Epithelial cell of prostate (primary cell): ENCODE measurements around the gene LUZP2.

Source experiments
- DNase-seq: peaks from one replicate; pipeline ENCODE4 v3.0.0-alpha.2; 2011; ENCODE audit warnings: low read depth, low spot score
- H3K27ac ChIP-seq: fragments of 450-650 bp; 2 replicates; pipeline ENCODE4 v1.5.1; 2017; ENCODE audit warnings: mild to moderate bottlenecking

Gene LUZP2

DNA sequence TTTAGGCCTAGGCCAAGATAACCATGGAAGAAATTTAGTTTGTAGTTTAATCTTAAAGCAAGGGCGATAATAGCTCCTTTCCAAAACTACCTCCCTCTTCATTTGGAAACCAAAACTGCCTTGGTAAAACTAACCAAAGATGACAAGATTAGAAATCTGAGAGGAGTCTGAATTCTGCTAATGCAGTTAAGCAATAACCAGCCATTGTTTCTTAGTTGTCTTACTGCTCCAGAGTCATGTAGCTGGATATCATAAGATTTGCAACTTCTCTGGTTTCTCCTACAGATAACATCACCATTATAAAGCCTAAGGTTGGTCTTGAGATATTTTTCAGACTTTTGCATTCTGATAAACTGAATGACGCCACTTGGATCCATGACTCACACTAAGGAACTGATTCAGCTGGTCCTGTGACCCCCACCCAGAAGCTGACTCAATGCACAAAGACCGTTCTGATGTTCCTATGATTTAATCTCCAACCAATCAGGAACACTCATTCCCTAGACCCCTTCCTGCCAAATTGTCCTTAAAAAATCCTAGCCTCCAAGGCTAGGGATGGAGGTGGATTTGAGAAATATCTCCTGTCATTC is 200.8 kb downstream of the LUZP2 start:
- DNase-seq: no peak
- no peak overlapping the region for H3K27ac ChIP-seq

DNA sequence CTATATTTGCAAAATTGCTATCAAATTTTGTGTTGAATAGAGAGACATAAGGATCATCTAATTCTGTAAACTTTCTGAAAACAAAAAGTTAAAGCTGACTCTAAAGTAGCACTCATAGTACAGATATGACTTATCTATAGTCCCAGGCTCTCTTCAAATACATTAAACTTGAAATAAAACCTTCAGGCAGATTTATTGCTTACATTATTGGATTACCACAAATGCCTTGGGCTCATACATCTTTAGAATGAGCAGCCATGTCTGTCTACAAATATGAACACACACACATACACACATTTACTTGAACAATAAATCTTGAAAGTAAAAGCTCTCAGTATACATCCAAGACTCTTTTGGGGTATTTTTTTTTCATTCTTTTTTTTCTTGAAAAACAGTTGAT is 207.9 kb downstream of the LUZP2 start:
- no peak overlapping the region for H3K27ac ChIP-seq
- DNase-seq: no peak

DNA sequence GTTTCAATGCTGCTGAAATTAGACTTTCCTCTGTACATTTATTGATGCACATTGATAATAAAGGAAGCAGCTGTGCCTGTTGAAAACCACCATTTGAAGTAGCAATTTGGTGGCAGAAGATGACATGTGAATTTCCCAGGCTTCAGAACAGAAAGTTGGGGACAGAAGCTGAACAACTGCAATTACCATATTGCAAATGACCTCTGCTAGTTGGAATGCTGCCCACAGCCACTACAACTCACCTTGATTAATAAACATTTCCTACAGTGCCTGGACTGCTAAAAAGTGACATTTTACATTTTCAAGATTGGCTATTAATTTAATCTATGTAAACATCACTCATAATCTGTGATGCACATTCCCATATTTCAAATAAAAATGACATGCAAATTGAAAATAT is 208.6 kb downstream of the LUZP2 start:
- H3K27ac ChIP-seq: no peak overlapping the region
- no peak for DNase-seq

DNA sequence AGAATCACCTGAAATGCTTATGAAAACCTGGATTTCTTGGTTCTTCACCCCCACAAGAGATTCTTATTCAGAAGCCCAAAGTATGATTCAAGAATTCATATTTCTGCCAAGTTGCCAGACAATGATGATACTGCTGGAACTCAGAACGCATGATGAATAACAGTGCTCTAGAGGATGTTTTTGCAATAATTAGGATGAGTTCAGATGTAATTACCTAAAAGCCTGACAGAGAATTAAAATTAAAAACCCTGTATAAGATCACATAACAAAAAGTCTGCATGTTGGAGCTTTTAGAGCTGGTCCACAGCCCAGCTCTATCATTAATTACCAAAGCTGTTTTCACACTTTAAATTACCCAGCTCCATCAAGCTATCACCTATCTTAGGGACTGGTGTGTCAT is 211.8 kb downstream of the LUZP2 start:
- DNase-seq: no peak
- no peak overlapping the region for H3K27ac ChIP-seq

DNA sequence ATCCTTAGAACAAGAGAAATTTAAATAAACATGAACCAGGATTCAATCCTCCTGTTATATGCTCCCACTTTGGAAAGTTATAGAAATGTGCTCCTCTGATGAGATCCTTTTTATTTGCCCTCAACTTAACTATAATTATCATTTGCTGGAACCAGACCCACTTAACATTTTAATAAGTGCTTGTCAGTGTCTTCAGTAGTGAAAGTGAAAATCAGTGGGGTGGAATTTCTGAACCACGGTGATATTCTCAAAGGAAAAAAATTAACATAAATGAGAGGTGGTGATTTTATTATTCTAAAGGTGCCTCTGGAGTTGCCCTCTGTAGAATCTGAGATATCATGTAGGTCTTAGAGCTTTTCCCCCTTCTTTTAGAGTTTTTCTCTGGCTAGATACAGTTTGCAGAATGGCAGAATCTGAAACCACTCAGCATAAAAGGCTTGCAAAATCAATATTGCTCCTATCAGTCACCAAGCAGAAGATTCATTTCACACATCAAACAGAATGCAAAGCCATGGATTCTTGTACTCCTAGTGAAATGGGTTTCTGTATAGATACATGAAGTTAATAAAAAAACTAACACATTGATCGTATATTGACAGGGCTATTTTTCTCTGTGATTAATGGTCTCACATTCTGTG is 213.2 kb downstream of the LUZP2 start:
- no peak overlapping the region for H3K27ac ChIP-seq
- no peak for DNase-seq

DNA sequence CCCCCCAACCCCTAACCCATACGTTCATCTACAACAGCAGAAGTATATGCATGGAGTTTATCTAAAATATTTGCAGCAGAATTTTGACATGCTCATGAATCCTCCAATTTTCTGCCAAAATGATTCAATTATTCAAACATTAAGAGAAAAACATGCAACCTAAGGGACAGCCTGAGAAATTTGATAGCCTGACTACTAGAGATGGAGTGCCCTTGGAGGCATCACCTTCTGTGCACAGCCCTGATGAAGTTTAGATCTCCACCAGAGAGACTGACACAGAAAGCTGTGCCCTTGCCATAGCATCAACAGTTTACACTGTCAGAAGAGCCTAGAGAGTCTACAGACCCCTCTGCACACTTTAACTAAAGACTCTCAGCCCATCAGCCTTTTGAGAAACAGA is 217.7 kb downstream of the LUZP2 start:
- DNase-seq: no peak

DNA sequence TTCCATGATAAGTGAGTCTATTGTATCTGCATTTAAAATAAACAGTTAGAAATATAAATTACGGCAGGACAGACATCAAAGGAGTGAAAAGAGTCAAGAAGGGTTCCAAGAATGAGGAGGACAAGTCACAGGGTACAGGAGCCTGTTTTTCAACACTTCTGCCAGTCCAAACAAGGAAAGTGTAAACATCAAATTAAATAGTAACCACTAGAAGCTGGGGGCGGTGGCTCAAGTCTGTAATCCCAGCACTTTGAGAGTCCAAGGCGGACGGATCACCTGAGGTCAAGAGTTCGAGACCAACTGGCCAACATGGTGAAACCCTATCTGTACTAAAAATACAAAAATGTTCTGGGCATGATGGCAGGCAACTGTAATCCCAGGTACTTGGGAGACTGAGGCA is 219.6 kb downstream of the LUZP2 start:
- H3K27ac ChIP-seq: no peak overlapping the region
- DNase-seq: no peak

More for the DNA sequence above, 217.7 kb downstream of the LUZP2 start:
- H3K27ac ChIP-seq: no peak overlapping the region

DNA sequence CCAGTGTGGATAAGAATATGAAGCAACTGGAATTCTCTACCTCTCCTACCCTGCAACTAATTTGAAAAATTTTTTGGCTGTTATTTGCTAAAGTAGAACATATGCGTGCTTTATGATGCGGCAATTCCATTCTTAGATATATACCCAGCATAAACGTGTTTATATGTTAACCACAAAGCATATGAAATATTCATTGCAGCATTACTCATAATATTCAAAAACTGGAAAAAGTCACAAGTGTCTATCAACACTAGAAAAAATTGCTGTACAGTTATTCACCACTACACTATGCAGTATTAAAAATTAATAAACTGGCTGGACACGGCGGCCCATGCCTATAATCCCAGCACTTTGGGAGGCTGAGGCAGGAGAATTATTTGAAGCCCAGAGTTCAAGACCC is 226.4 kb downstream of the LUZP2 start:
- H3K27ac ChIP-seq: no peak overlapping the region
- DNase-seq: no peak

DNA sequence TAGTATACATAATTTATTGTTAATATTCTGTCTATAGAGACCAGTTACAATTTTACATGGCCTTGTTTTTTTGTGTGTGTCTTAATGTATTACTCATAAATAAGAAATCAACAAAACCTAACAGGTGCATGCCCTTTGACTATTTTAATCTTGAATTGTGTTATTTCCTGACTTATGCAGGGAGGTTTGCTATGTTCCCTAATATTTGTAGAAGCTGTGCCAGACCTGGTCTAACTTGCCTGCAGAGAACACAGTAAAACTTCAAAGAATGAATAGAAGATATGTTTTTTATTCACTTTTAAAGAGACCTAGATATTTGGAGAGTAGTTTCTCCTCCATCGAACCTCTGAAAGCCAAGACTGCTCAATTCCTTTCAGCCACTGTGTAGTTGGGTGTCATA is 234.7 kb downstream of the LUZP2 start:
- DNase-seq: no peak
- H3K27ac ChIP-seq: no peak overlapping the region

DNA sequence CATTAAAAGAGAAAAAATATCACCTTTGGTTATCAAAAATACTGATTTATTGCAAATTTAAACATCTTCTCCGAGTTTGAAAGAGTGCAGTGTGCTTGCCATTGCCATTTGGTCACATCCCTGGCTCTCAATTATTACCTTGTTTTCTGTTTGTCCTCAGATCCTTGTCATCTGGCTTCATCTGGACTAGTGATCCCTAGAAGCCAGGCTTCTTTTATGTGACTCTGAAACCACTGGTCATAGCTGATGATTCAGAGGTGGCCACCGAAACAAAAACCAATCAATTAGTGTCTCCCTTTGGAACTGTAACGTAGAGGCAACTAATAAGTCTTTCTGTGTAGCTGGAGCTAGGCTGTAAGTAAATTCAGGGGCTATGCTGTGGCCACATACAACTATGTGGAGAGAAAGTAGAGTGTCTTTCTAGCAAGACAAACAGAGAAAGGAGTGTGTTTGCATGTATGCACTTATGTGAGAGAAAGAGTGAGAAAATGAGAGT is 237.9 kb downstream of the LUZP2 start:
- no peak overlapping the region for H3K27ac ChIP-seq
- DNase-seq: no peak

DNA sequence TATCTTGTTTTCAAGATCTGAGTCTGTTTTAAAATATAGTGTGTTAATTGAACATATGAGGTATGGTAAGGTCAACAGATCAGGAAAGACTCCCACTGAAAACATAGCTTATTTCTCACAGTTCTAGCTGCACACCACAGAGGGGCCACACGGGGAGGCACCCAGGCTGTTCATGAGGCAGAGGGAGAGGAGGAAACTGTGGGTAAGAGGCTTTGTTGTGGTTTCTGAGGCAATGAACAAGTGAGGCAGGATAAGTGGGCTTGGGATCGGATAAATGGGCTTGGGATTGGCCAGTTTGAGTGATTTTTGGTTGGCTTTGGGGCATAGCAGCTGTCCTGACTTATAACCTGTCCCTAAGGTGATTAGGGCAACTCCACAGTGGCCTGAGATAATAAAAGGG is 242.1 kb downstream of the LUZP2 start:
- H3K27ac ChIP-seq: no peak overlapping the region

DNA sequence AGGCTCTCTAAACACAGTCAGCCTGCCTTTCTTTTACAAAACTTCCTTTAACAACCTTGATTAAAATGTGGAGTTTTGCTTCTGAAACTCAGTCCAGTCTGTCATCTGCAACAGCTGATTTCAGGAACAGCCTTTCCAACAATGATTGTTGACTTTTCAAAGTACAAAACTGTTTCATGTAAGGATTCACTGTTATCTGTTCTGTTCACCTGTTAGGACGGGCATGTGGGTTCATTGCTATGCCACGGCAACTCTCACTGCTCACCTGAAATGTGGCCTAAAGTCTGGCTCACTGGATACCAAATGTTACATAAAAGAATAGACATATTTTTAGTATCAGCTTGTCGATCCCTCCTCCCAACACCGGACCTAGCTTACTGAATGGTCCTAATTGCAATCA is 242.8 kb downstream of the LUZP2 start:
- no peak for DNase-seq
- H3K27ac ChIP-seq: no peak overlapping the region

More for the DNA sequence above, 242.1 kb downstream of the LUZP2 start:
- DNase-seq: no peak

DNA sequence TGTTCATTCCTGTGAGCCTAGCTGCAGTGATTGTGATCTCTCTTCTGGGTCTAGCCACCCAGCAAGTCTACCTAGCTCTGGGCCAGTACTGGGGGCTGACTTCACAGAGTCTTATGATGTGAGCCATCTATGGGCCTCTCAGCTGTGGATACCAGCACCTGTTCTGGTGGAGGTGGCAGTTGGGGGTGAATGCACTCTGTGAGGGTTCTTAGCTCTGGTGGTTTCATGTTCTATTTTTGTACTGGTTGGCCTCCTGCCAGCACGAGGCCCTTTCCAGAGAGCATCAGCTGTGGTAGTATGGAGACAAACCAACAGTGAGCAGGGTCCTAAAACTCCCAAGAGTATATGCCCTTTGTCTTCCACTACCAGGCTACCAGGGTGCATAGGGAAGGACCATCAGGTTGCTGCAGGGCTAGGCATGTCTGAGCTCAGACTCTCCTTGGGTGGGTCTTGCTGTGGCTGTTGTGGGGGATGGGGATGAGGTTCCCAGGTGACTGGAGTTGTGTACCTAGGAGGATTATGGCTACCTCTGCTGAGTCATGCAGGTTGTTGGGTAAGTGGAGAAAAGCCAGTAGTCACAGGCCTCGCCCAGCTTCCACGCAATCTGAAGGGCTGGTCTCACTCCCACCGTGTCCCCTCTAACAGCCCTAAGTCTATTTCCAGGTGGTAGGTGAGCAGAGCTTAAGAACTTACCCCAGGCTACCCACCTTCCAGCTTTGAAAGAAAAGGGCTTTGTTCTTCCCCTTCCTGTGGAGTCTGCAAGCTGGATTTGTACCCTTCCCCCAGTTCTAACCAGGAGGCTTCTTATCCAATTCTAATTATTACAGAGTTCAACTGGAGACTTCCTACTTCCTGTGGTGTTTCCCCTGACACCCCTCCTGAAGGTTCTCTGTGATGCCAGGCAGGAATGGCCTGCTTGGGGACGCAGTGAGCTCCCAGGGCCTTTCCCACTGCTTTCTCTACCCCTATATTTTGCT is 250.7 kb downstream of the LUZP2 start:
- no peak overlapping the region for H3K27ac ChIP-seq
- DNase-seq: no peak

DNA sequence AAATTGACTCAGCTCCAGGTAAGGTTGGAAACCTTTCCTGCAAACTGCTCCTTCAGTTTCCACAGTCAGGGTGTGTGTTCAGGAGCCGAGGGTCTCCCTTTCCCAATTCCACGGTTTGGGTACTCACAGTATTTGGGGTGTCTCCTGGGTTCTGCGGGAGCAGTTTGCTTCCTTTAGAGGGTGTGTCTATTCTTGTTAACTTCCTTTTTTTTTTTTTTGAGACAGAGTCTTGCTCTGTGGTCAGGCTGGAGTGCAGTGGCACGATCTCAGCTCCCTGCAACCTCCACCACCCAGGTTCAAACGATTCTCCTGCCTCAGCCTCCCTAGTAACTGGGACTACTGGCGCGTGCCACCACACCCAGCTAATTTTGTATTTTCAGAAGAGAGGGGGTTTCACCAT is 251.4 kb downstream of the LUZP2 start:
- DNase-seq: no peak
- H3K27ac ChIP-seq: no peak overlapping the region

DNA sequence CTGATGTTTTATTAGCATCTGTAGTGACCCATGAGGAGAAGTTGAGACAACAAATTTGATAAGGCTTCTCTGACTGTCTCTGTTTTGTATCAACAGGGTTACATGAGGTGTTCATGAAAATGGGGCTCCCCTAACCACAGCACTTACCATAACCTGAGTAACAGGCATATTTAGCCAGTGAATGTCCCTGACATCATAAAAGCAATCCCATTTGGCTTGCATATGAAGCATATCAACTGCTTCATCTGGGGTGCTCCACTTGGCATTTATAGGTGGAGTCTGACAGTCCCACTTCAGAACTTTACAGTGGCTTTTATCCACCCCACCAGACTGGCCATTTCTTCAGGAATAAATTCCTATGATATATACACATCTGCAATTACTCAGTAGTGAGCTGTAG is 257.6 kb downstream of the LUZP2 start:
- DNase-seq: peak; percentile 5
- H3K27ac ChIP-seq: no peak overlapping the region

DNA sequence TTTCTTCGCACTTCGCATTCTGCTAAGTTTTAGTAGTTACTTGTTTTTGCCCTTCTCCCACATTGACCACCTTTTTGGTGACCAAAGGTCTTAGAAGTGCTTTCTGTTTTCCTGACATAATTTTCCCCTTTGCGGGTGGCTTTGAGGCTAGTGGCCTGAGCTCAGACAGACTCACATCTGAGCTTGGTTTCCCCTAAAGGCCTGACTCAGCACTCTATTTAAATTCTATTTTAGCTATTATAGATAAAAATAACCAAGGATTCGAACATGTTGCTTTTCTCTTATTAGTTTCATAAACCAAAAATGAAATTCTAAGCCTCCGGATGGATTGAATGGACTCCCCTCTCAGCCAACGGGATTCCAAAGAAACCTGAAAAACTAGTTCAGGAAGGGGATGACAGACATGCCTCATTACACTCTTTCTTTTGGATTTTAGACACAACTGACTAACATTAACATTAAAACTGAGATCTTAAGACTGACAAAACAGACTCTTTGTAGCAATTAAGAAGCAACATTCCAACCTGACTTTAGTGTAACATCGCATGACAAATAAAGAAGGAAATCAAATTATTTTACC is 258.5 kb downstream of the LUZP2 start:
- no peak for DNase-seq

DNA sequence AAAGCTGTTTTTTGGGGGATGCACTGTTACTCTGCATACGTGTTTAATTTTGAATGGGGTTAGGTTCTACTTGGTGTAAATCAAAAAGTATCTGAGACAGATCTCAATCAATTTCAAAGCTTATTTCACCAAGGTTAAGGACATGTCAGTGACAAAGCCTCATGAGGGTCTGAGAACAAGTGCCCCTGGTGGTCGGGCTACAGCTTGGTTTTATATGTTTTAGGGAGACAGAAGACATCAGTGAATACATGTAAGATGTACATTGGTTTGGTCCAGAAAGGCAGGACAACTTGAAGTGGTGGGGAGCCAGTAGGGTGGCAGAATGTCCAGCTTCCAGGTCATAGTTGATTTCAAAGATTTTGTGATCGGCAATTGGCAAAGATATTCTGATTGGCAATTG is 262.9 kb downstream of the LUZP2 start:
- DNase-seq: no peak
- H3K27ac ChIP-seq: no peak overlapping the region

More for the DNA sequence above, 258.5 kb downstream of the LUZP2 start:
- no peak overlapping the region for H3K27ac ChIP-seq

DNA sequence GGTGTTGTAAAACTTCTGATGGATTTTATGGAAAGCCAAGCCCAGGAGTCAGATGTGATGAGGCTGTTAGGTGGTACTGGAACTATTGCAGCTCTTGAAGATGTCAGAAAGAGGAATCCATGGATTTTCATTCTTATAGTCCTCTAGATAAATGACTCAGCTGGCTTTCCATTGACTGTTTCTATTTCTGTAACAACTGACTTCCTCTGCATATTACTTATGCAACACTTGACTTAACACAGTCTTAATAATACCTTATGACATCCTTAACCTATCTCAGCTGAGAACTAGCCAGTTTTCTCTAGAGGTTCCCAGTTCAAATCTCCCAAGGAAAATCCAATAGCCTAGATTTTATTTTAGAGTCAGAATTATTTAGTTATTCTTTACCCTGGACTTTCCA is 263.8 kb downstream of the LUZP2 start:
- DNase-seq: no peak
- no peak overlapping the region for H3K27ac ChIP-seq

DNA sequence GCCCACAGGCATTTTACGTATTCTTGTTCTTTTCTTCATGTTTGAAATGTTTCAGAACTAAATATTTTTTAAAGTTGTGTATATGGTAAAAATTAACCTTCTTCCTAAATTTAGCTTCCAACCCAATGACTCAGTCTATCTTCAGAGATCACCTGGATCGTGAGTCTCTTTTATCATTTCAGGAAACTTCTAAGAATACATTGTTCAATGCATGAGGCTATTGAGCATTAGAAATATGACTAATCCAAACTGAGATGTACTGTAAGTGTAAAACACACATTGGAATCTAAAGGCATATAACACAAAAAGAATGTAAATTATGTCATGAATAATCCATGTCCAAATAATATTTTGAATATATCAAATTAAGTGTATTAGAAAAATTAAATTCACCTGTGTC is 265.2 kb downstream of the LUZP2 start:
- no peak for DNase-seq
- H3K27ac ChIP-seq: no peak overlapping the region

DNA sequence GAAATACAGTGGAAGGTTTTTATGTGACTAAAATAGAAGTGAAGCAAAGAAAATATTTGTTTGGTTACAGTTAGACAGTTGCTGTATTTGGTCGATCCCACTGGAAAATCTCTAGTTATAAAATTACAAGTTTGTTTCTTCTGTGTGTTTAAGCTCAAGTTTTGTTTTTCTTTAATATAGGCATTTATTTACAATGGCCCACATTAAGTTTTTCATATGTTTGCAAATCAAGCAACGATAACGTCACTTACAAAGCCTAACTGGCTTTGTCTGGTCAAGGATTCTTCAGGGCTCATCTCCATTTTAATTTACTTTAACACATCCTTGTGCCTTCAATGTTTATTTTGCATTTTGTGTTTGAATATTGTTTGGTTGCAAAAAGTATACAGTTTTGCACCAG is 270.6 kb downstream of the LUZP2 start:
- no peak for DNase-seq
- H3K27ac ChIP-seq: no peak overlapping the region

DNA sequence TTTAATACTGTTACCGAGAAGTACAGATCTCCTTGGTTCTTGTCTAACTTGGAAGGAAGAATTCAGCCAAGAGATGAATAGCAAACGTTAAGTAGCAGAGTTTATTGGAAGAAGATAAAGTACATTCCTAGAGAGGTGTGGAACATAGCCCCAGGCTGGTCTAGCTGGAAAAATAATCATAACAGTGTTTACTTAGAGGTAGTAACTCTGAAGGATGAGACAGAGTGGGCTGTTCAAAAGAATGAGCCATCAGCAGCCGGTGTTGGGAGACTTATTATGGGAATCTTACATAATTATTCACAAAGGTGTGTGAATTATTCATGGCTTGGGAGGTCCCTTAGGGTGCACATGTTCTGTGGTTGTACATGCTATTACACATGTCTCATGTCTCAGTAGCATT is 276.5 kb downstream of the LUZP2 start:
- peak; percentile 2 for DNase-seq

More for the DNA sequence above, 276.5 kb downstream of the LUZP2 start:
- H3K27ac ChIP-seq: no peak overlapping the region
